GM12892 (cell line): Measurements from ENCODE around the gene JAML.

ENCODE experiments used
- POLR2A ChIP-seq: IDR thresholded peaks from 2 replicates; pipeline ENCODE4 v1.6.1; 2011; ENCODE audit warnings: low read depth, low read length, control low read depth
- POLR2AphosphoS5 ChIP-seq: IDR thresholded peaks from 2 replicates; pipeline ENCODE4 v1.6.1; 2011; ENCODE audit warnings: low read depth, low read length, control low read depth
- TAF1 ChIP-seq: IDR thresholded peaks from 2 replicates; pipeline ENCODE4 v1.6.1; 2011; ENCODE audit warnings: low read depth, mild to moderate bottlenecking, control low read depth, low read length, borderline replicate concordance

GRCh38 chr11:118245936-118246562, 21.2 kb upstream of the JAML start:
- TF ChIP-seq POLR2A (no peak), POLR2AphosphoS5 (no peak), TAF1 (no peak)
